GM10266 (cell line): ENCODE measurements around the gene NCAM2.

Source experiments
- DNase-seq: peaks from one replicate; pipeline ENCODE4 v3.0.0; 2012; ENCODE audit errors: extremely low spot score
- TF ChIP-seq, protein P1 (sequence below): IDR thresholded peaks from 2 replicates; pipeline ENCODE4 v1.5.1; 2012; ENCODE audit warnings: mild to moderate bottlenecking, low read depth; ENCODE audit not compliant: control insufficient read depth, insufficient read depth; ENCODE audit errors: missing control alignments

NCAM2 gene

GRCh38 chr21:21002153-21002552 lies 3.9 kb downstream of the NCAM2 start:
- TF ChIP-seq, protein P1, sequence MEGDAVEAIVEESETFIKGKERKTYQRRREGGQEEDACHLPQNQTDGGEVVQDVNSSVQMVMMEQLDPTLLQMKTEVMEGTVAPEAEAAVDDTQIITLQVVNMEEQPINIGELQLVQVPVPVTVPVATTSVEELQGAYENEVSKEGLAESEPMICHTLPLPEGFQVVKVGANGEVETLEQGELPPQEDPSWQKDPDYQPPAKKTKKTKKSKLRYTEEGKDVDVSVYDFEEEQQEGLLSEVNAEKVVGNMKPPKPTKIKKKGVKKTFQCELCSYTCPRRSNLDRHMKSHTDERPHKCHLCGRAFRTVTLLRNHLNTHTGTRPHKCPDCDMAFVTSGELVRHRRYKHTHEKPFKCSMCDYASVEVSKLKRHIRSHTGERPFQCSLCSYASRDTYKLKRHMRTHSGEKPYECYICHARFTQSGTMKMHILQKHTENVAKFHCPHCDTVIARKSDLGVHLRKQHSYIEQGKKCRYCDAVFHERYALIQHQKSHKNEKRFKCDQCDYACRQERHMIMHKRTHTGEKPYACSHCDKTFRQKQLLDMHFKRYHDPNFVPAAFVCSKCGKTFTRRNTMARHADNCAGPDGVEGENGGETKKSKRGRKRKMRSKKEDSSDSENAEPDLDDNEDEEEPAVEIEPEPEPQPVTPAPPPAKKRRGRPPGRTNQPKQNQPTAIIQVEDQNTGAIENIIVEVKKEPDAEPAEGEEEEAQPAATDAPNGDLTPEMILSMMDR: no peak
- no peak for DNase-seq

- TF ChIP-seq, protein P1: peak; percentile 4
- no peak for DNase-seq
Observed at GRCh38 chr21:21003701-21004100, 5.5 kb downstream of the NCAM2 start.

GRCh38 chr21:21007606-21008005 lies 9.4 kb downstream of the NCAM2 start:
- no peak for DNase-seq

DNA sequence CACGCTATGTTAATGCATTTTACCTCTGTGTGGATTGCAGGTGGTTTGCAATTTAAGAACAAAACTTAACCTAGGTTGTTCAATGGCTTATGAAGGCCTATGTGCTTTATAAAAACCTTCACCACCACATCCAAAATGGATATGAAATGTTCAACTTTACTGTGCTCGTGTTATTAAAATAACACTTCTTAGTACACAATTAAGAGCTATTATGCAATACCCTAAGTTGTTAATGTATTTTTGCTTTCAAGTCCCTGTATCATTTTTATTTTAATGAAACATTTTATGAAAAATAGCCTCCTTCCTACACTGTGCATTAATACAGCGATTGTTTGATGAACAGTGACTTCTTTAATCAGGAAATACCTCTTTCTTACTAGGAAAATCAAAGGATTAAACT lies 12.0 kb downstream of the NCAM2 start:
- no peak for DNase-seq
- TF ChIP-seq, protein P1: no peak

More at GRCh38 chr21:21007606-21008005, 9.4 kb downstream of the NCAM2 start:
- TF ChIP-seq, protein P1: no peak

GRCh38 chr21:21010698-21011097 lies 12.5 kb downstream of the NCAM2 start:
- no peak for DNase-seq
- TF ChIP-seq, protein P1: no peak

- DNase-seq: no peak
- TF ChIP-seq, protein P1: no peak
Observed at GRCh38 chr21:21018821-21019220, 20.6 kb downstream of the NCAM2 start.

GRCh38 chr21:21019681-21020080 lies 21.5 kb downstream of the NCAM2 start:
- TF ChIP-seq, protein P1: no peak
- no peak for DNase-seq
